HG03460 (cell line): Measurements from ENCODE around the gene NTSR1.

Source experiments
- ATAC-seq: cut with Tn5 transposase; IDR thresholded peaks from one replicate; pipeline ENCODE4 v1.9.1; 2021; ENCODE audit not compliant: unreplicated experiment

Gene NTSR1

GRCh38 chr20:62780204-62780603, 71.6 kb downstream of the NTSR1 start:
- ATAC-seq = no peak

GRCh38 chr20:62780696-62781095, 72.1 kb downstream of the NTSR1 start:
- ATAC-seq = no peak

GRCh38 chr20:62782149-62782892, 73.7 kb downstream of the NTSR1 start:
- ATAC-seq = no peak

- no peak for ATAC-seq
Measured at GRCh38 chr20:62782893-62783278, 74.2 kb downstream of the NTSR1 start.

- no peak for ATAC-seq
Measured at GRCh38 chr20:62784497-62784896, 75.9 kb downstream of the NTSR1 start.

GRCh38 chr20:62785393-62785792, 76.8 kb downstream of the NTSR1 start:
- no peak for ATAC-seq

GRCh38 chr20:62786157-62786556, 77.5 kb downstream of the NTSR1 start:
- ATAC-seq = no peak

- ATAC-seq = no peak
Measured at GRCh38 chr20:62787321-62787720, 78.7 kb downstream of the NTSR1 start.

- ATAC-seq = no peak
Measured at GRCh38 chr20:62787866-62788265, 79.2 kb downstream of the NTSR1 start.

GRCh38 chr20:62788607-62789006, 80.0 kb downstream of the NTSR1 start:
- ATAC-seq = no peak

- ATAC-seq = no peak
Measured at GRCh38 chr20:62790075-62790474, 81.4 kb downstream of the NTSR1 start.

GRCh38 chr20:62791301-62792181, 82.9 kb downstream of the NTSR1 start:
- no peak for ATAC-seq

GRCh38 chr20:62792182-62792939, 83.7 kb downstream of the NTSR1 start:
- ATAC-seq = no peak

GRCh38 chr20:62792940-62793756, 84.5 kb downstream of the NTSR1 start:
- no peak for ATAC-seq

GRCh38 chr20:62793757-62794006, 85.0 kb downstream of the NTSR1 start:
- no peak for ATAC-seq

- peak; percentile 66 for ATAC-seq
Measured at GRCh38 chr20:62794007-62794724, 85.5 kb downstream of the NTSR1 start.

GRCh38 chr20:62795023-62795761, 86.6 kb downstream of the NTSR1 start:
- ATAC-seq = no peak

GRCh38 chr20:62796699-62797491, 88.3 kb downstream of the NTSR1 start:
- ATAC-seq = no peak
